ENCODE measurements around the gene NR5A2.

GRCh38 chr1:200178340-200178739 lies 150.8 kb downstream of the NR5A2 start:
- TF ChIP-seq ZNF274 (IDR thresholded peaks at IDR 0.05; ENCODE audit: low read depth, low read length) (no peak), YY1 (IDR thresholded peaks at IDR 0.05; ENCODE audit: insufficient read depth, insufficient read length) (no peak), SUZ12 (IDR thresholded peaks at IDR 0.05; ENCODE audit: extremely low read depth, insufficient read depth, insufficient read length) (no peak)
